NT2/D1 (cell line): ENCODE measurements around the gene SGMS2.

Source experiments
- SUZ12 ChIP-seq: IDR thresholded peaks from 2 replicates; pipeline ENCODE4 v1.6.1; 2011; ENCODE audit not compliant: insufficient read length, insufficient read depth; ENCODE audit errors: extremely low read depth
- ZNF274 ChIP-seq: IDR thresholded peaks from 2 replicates; pipeline ENCODE4 v1.6.1; 2011; ENCODE audit warnings: mild to moderate bottlenecking, low read depth, low read length

DNA sequence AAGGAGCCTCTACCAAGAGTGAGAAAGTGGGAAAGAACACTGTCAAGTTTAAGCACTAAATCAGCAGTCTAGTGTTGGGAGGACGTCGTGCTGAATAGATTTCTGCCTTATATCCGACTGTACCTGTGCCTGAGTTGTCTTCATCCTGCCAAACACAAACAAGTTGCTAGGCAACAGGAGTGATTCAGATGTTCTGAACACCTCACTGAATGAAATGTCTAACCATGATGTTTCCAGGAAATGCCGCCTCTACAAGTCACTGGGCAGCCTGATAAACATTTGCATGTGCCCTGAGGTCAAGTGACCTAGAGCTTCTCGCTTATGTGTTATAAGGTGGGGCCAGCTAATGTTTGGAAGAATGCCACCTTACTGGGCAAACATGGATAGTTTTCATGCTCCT is 37.9 kb downstream of the SGMS2 start:
- TF ChIP-seq SUZ12 (no peak), ZNF274 (no peak)
